Kidney (tissue), 14 donors: ENCODE data around the gene TMEM208. TPM values are rescaled to one million over a fixed set of nuclear protein-coding genes. Genes with fewer than 3 reads are reported as not detected.

Experiments used
- DNase-seq, 5 donors: peaks; one replicate each; pipeline ENCODE4 v3.0.0-alpha.2; 2013 to 2020
- FAIRE-seq: peaks from 2 replicates; lab custom pipeline; 2012; peaks lifted over from hg19 to GRCh38; lab: Jason Lieb, UNC
- H3K27ac ChIP-seq, 2 donors: one replicate each; pipeline ENCODE4 v1.7.0; 2013; ENCODE audit warnings: low read depth in 2 of 2, low read length in 2 of 2, inconsistent platforms in 1 of 2
- H3K27me3 ChIP-seq: one replicate; pipeline ENCODE4 v1.7.1; 2013; ENCODE audit warnings: low read length, inconsistent platforms; ENCODE audit not compliant: control insufficient read depth, insufficient read depth
- H3K36me3 ChIP-seq, 3 donors: one replicate each; pipeline versions ENCODE4 v1.7.0 to v1.7.1; 2013; ENCODE audit warnings: low read length in 3 of 3, control low read depth in 1 of 3, inconsistent platforms in 1 of 3; ENCODE audit not compliant: insufficient read depth in 3 of 3, control insufficient read depth in 2 of 3
- H3K4me1 ChIP-seq, 3 donors: one replicate each; pipeline versions ENCODE4 v1.7.0 to v1.7.1; 2013; ENCODE audit warnings: low read length in 3 of 3, inconsistent platforms in 1 of 3, low read depth in 1 of 3; ENCODE audit not compliant: control insufficient read depth in 2 of 3, insufficient read depth in 2 of 3
- H3K4me3 ChIP-seq, 3 donors: one replicate each; pipeline versions ENCODE4 v1.7.0 to v1.8.1; 2013; ENCODE audit warnings: low read length in 3 of 3, control low read depth in 1 of 3, inconsistent platforms in 1 of 3
- H3K9ac ChIP-seq, 3 donors: one replicate each; pipeline versions ENCODE4 v1.7.0 to v1.7.1; 2013; ENCODE audit warnings: low read length in 3 of 3, control low read depth in 1 of 3, inconsistent platforms in 1 of 3
- H3K9me3 ChIP-seq, 3 donors: one replicate each; pipeline versions ENCODE4 v1.7.0 to v1.7.1; 2013; ENCODE audit warnings: low read length in 3 of 3, control low read depth in 1 of 3, inconsistent platforms in 1 of 3; ENCODE audit not compliant: control insufficient read depth in 2 of 3, insufficient read depth in 1 of 3
- intact Hi-C: fragments of 100-400 bp; cut with DNase I; formaldehyde crosslinking; loops from one replicate; pipeline ENCODE4 v1.11.1; 2022
- polyA plus RNA-seq: library from polyadenylated mRNA; stranded (reverse); fragments of 350-450 nt; fragmentation: Illumina TruSeq; extraction: RNeasy Lipid Tissue Mini Kit (QIAGEN cat#74804); gene quantifications from one replicate; pipeline ENCODE4 v1.2.3, GENCODE V29; 2014; ENCODE audit warnings: low read depth, low replicate concordance; ENCODE audit not compliant: insufficient read depth
- total RNA-seq: library from RNA; stranded (reverse); fragmentation: NEBNext Ultra II Directional; extraction: Animal tissue kit (Norgen Biotek cat#: 25700); gene quantifications from one replicate; pipeline ENCODE4 v1.2.1, GENCODE V29; 2021
- TF ChIP-seq, protein P1 (sequence below): IDR thresholded peaks from 3 replicates; pipeline ENCODE4 v1.5.1; 2012; ENCODE audit warnings: mild to moderate bottlenecking, moderate library complexity, borderline replicate concordance; ENCODE audit not compliant: insufficient read depth; ENCODE audit errors: extremely low read depth
- donor health status: control.
- donor health status: control.
- donor health status: control.
- donor health status: control.
- donor health status: control.
- donor health status: DM: yes; HTN: yes; CAD: no.
- donor health status: Normal renal cell carcinoma (clear cell type).

Gene TMEM208
- total and polyA plus RNA-seq, 2 donors from 2014 or later = 47.1 to 145 TPM

DNA sequence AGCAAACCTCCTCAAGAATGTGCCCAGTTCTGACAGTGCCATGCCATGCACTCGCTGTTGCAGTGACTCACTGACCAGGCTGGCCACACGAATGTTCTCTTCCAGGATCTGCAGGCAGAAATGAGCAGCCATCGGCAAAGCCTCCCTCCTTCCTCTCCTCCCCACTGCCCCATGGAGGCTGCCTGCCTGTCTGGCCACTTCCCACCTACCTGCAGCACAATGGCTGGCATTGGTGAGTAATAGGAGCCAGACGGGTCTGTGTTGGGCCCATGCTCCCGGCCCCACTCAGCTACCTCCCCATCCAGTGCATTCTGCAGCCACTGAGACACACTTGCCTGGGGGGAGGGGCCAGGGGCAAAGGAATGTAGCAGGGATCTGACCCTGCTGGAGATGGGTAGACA, 40.4 kb upstream of the TMEM208 start:
- H3K27ac ChIP-seq = no peak overlapping the region
- intact Hi-C loops = no loop called here
- peaks cover 0 to 24% (median 9%) of the 10 kb centered on the region in 3 donors for H3K4me1 ChIP-seq
- no peak for FAIRE-seq
- no peaks in the 10 kb centered on the region for H3K27me3 ChIP-seq
- H3K36me3 ChIP-seq = no peaks in the 10 kb centered on the region
- H3K9me3 ChIP-seq = no peaks in the 10 kb centered on the region
- H3K4me3 ChIP-seq = no peak overlapping the region
- DNase-seq = no peak
- TF ChIP-seq, protein P1, sequence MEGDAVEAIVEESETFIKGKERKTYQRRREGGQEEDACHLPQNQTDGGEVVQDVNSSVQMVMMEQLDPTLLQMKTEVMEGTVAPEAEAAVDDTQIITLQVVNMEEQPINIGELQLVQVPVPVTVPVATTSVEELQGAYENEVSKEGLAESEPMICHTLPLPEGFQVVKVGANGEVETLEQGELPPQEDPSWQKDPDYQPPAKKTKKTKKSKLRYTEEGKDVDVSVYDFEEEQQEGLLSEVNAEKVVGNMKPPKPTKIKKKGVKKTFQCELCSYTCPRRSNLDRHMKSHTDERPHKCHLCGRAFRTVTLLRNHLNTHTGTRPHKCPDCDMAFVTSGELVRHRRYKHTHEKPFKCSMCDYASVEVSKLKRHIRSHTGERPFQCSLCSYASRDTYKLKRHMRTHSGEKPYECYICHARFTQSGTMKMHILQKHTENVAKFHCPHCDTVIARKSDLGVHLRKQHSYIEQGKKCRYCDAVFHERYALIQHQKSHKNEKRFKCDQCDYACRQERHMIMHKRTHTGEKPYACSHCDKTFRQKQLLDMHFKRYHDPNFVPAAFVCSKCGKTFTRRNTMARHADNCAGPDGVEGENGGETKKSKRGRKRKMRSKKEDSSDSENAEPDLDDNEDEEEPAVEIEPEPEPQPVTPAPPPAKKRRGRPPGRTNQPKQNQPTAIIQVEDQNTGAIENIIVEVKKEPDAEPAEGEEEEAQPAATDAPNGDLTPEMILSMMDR = no peak
- H3K9ac ChIP-seq = no peak overlapping the region

DNA sequence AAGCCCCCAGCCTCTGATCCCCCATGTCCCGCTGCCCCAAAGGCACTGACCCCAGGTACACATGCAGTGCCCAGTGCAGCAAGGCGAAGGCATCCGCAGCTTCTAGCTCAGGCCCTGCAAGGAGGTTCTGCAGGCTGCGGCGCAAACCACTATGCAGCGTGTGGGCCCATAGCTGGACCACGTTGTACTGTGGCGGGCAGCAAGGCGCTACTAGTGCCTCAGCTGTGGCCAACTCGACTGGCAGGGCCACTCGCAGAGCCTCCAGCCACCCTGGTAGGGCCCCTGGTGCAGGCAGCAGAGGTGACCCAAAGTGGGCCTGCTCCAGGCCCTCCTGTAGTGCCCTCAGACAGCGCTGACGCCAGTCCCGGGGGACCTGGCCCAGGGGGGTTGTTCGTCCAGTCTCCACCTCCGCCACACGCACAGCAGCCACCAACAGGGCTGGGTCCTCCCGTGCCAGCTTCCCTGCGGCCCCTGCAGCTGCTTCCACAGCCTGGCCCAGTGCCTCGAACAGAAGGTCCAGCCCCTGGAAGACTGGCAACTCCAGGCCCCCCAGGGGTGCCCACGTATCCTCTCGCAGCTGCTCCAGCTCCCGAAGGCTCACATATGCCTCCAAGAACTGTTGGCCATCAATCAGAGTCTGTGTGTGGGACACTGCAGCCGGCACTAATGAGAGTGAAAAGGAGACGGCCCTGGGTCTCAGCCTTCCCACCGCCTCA, 39.6 kb upstream of the TMEM208 start:
- H3K36me3 ChIP-seq = no peaks in the 10 kb centered on the region
- TF ChIP-seq, protein P1 = no peak
- DNase-seq = no peak
- peaks cover 0 to 26% (median 9%) of the 10 kb centered on the region in 3 donors for H3K4me1 ChIP-seq
- no peak overlapping the region for H3K27ac ChIP-seq
- no peak for FAIRE-seq
- H3K9me3 ChIP-seq = no peaks in the 10 kb centered on the region
- no peak overlapping the region for H3K9ac ChIP-seq
- intact Hi-C loops = no loop called here
- H3K27me3 ChIP-seq = no peaks in the 10 kb centered on the region
- no peak overlapping the region for H3K4me3 ChIP-seq

DNA sequence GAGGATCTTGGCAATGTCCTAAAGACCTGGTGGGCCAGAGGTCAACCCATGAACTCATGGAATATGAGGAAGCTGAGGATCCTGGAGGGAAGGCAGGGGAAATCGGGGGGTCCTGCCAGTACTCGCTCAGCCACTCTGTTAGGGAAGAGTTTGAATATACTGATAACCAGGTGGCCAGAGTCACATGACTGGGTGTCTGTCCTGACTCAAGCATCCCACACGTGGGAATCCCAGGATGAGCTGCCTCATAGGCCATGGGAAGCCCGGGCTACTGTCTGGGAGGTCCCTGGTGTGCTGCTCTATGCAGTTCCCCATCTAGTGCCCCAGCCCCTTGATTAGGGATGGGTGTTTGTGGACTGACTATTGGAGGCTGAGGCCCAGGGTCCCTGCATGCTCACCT, 38.6 kb upstream of the TMEM208 start:
- no peak for FAIRE-seq
- no peaks in the 10 kb centered on the region for H3K9me3 ChIP-seq
- no peaks in the 10 kb centered on the region for H3K27me3 ChIP-seq
- TF ChIP-seq, protein P1 = no peak
- H3K27ac ChIP-seq = no peak overlapping the region
- no peak overlapping the region for H3K4me3 ChIP-seq
- no peak overlapping the region for H3K9ac ChIP-seq
- no peak for DNase-seq
- H3K36me3 ChIP-seq = peaks cover 0 to under 1% (median 0%) of the 10 kb centered on the region in 3 donors
- intact Hi-C loops = no loop called here
- peaks cover 0 to 29% (median 11%) of the 10 kb centered on the region in 3 donors for H3K4me1 ChIP-seq
